NT2/D1 (cell line): ENCODE results near the gene CTNNB1.

Source experiments
- SUZ12 ChIP-seq: IDR thresholded peaks from 2 replicates; pipeline ENCODE4 v1.6.1; 2011; ENCODE audit not compliant: insufficient read length, insufficient read depth; ENCODE audit errors: extremely low read depth
- YY1 ChIP-seq: IDR thresholded peaks from 2 replicates; pipeline ENCODE4 v1.6.1; 2011; ENCODE audit not compliant: insufficient read length, insufficient read depth
- ZNF274 ChIP-seq: IDR thresholded peaks from 2 replicates; pipeline ENCODE4 v1.6.1; 2011; ENCODE audit warnings: mild to moderate bottlenecking, low read depth, low read length

GRCh38 chr3:41198046-41198445, 1.3 kb upstream of the CTNNB1 start:
- TF ChIP-seq YY1 (no peak), SUZ12 (no peak), ZNF274 (no peak)
